ENCODE measurements around the gene RSAD1.
A peak's percentile ranks its signal among the peaks of the same experiment; 100 is the strongest.

RSAD1 gene

DNA sequence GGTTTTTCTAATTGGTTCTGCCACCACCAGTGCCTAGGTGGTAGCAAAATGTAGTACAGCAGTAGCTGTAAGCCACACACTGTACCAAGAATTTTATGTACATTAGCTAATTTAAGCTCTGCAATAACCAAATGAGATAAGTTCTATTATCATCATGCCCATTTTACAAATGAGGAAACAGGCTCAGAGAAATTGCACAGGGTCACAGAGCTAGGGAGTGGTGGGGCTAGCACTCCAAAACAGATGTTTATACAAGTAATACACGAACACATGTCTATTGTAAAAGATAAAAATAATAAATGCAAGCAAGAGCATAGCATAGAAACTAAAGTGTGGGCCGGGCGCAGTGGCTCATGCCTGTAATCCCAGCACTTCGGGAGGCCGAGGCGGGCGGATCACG lies 13.6 kb downstream of the RSAD1 start:
- TF ChIP-seq, protein P1, sequence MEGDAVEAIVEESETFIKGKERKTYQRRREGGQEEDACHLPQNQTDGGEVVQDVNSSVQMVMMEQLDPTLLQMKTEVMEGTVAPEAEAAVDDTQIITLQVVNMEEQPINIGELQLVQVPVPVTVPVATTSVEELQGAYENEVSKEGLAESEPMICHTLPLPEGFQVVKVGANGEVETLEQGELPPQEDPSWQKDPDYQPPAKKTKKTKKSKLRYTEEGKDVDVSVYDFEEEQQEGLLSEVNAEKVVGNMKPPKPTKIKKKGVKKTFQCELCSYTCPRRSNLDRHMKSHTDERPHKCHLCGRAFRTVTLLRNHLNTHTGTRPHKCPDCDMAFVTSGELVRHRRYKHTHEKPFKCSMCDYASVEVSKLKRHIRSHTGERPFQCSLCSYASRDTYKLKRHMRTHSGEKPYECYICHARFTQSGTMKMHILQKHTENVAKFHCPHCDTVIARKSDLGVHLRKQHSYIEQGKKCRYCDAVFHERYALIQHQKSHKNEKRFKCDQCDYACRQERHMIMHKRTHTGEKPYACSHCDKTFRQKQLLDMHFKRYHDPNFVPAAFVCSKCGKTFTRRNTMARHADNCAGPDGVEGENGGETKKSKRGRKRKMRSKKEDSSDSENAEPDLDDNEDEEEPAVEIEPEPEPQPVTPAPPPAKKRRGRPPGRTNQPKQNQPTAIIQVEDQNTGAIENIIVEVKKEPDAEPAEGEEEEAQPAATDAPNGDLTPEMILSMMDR (conservative IDR thresholded peaks at IDR 0.05; ENCODE audit: low read depth, low read length): no peak
- no peak overlapping the region for H3K4me3 ChIP-seq (ENCODE audit: low read depth, low read length)
- DNase-seq (ENCODE audit: low read depth): no peak

GRCh38 chr17:50493744-50494143 lies 15.1 kb downstream of the RSAD1 start:
- TF ChIP-seq, protein P1 (conservative IDR thresholded peaks at IDR 0.05; ENCODE audit: low read depth, low read length): no peak
- H3K4me3 ChIP-seq (ENCODE audit: low read depth, low read length): no peak overlapping the region
- DNase-seq (ENCODE audit: low read depth): no peak

DNA sequence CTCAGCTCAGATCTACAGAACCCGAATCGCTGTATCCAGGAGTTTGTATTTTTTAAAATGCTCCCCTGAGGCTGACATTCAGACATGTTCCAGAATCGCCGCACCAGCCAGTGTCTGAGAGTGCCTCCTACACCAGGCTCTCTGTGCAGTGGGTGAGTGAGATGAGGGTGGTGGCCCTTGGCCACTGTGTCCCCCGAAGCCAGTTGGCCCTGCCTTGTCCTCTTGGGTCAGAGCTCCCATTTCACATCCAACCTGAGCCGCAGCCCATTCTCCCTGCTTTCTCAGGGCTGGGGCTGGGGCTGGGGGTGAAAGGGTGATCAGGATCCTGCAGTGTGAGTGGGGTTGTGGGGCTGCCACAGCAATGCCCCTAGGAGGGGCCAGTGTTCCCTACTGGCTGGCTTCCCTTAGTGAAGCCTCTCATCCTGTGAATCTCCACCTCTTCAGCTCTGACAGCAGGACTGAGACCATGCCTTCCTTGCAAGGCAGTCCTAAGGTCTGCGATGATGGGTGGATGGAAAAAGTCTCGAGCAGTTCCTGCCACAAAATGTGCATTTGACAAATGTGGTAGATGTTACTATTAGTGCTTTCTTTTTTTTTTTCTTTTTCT lies 16.7 kb downstream of the RSAD1 start:
- no peak overlapping the region for H3K4me3 ChIP-seq (ENCODE audit: low read depth, low read length)
- TF ChIP-seq, protein P1 (conservative IDR thresholded peaks at IDR 0.05; ENCODE audit: low read depth, low read length): no peak
- DNase-seq (ENCODE audit: low read depth): no peak

GRCh38 chr17:50495918-50496317 lies 17.3 kb downstream of the RSAD1 start:
- no peak overlapping the region for H3K4me3 ChIP-seq (ENCODE audit: low read depth, low read length)
- TF ChIP-seq, protein P1 (conservative IDR thresholded peaks at IDR 0.05; ENCODE audit: low read depth, low read length): no peak
- DNase-seq (ENCODE audit: low read depth): peak; percentile 36

GRCh38 chr17:50498021-50498874 lies 19.6 kb downstream of the RSAD1 start:
- no peak for DNase-seq (ENCODE audit: low read depth)
- TF ChIP-seq, protein P1 (conservative IDR thresholded peaks at IDR 0.05; ENCODE audit: low read depth, low read length): no peak
- H3K4me3 ChIP-seq (ENCODE audit: low read depth, low read length): no peak overlapping the region

- no peak for DNase-seq (ENCODE audit: low read depth)
- no peak overlapping the region for H3K4me3 ChIP-seq (ENCODE audit: low read depth, low read length)
- TF ChIP-seq, protein P1 (conservative IDR thresholded peaks at IDR 0.05; ENCODE audit: low read depth, low read length): no peak
Observed at GRCh38 chr17:50499270-50499669, 20.6 kb downstream of the RSAD1 start.
